Measurements from ENCODE around the gene MBTPS1. TPM values are rescaled to one million over a fixed set of nuclear protein-coding genes. Genes with fewer than 3 reads are reported as not detected.

MBTPS1 gene
- total and polyA plus RNA-seq, 11 donors, result 37.2 to 91.4 (median 67.7) TPM

- peak in 3 of 4 donors; percentile 18 to 66 (median 41) for ATAC-seq
- peaks cover 0 to 100% (median 93%) of the 10 kb centered on the region in 9 donors for H3K36me3 ChIP-seq
- peak in 2 of 5 donors; percentile 21 to 54 for DNase-seq
- TF ChIP-seq CTCF (IDR thresholded peaks at IDR 0.05), result no peak
- TF ChIP-seq POLR2A (IDR thresholded peaks at IDR 0.05), result no peak
- WGBS, 4 donors, result 59 to 80% (median 66%) methylated on average over 13 to 14 of the region's 14 CpGs
- peaks cover 0 to 30% (median 2%) of the 10 kb centered on the region in 12 donors for H3K4me1 ChIP-seq
- no peak overlapping the region for H3K4me3 ChIP-seq
- H3K9me3 ChIP-seq, result no peaks in the 10 kb centered on the region
- intact Hi-C loops (cut with DNase I), result no loop called here
- peak overlapping the region in 6 of 12 donors; percentile 10 to 61 (median 21) for H3K27ac ChIP-seq
- no peaks in the 10 kb centered on the region for H3K27me3 ChIP-seq
Measured at GRCh38 chr16:84095466-84095865, 21.3 kb downstream of the MBTPS1 start.

GRCh38 chr16:84093879-84094270 is 22.9 kb downstream of the MBTPS1 start:
- DNase-seq (no peak), ATAC-seq (no peak)
- no peaks in the 10 kb centered on the region for H3K27me3 ChIP-seq
- WGBS, 4 donors, result 92 to 97% (median 95%) methylated on average over 4 of the region's 4 CpGs
- peaks cover 0 to 100% (median 98%) of the 10 kb centered on the region in 9 donors for H3K36me3 ChIP-seq
- H3K27ac ChIP-seq, result no peak overlapping the region
- peaks cover 0 to 32% (median 4%) of the 10 kb centered on the region in 12 donors for H3K4me1 ChIP-seq
- H3K4me3 ChIP-seq, result no peak overlapping the region
- TF ChIP-seq CTCF (IDR thresholded peaks at IDR 0.05) (no peak), POLR2A (IDR thresholded peaks at IDR 0.05) (no peak)
- intact Hi-C loops (cut with DNase I), result no loop called here
- H3K9me3 ChIP-seq, result no peaks in the 10 kb centered on the region

DNA sequence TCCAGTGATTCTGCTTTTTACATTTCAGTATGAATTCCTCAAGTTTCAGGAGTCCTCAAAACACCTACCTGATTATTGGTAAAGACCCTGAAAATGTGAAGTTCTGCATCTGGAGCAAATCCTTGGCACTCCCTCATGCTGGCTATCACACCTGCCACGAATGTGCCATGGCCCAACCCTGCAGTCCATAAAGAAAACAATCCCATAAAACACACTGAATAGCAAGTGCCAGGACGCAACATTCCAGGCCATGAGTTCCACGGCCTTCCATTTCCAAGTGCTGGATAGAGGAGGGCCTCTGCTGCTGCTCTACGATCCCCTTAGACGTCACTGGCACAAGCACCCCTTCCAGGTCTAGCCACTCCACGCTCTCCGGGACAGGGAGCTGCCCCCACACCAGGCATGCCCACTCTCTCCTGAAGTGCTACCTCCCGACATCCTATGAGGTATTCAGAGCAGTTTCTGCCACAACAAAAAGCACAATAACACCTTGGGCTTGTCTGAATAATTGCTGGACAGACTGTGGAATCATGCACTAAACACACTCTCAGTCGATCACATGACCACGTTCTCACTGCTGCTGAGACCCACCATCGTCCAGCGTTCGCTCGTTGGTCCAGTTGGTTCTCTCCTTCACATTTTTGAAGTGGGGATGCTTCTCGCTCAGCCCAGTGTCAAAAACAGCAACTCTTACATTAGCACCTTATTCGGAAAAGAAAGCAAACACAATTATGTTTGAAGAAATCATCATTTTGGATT is 23.4 kb downstream of the MBTPS1 start:
- Histone ChIP-seq H3K4me1 (peaks cover 0 to 36% (median 6%) of the 10 kb centered on the region in 12 donors), H3K4me3 (no peak overlapping the region)
- 81 to 89% (median 86%) methylated on average over 15 to 16 of the region's 16 CpGs for WGBS, 4 donors

More for the DNA sequence above, 23.4 kb downstream of the MBTPS1 start:
- TF ChIP-seq POLR2A (IDR thresholded peaks at IDR 0.05), result no peak
- TF ChIP-seq CTCF (IDR thresholded peaks at IDR 0.05), result no peak
- Histone ChIP-seq H3K9me3 (no peaks in the 10 kb centered on the region), H3K27me3 (no peaks in the 10 kb centered on the region), H3K27ac (peak overlapping the region in 2 of 12 donors; percentile 9 to 62), H3K36me3 (peaks cover 0 to 100% (median 98%) of the 10 kb centered on the region in 9 donors)
- intact Hi-C loops (cut with DNase I), result no loop called here
- no peak for DNase-seq
- ATAC-seq, result no peak

Data from heart left ventricle (tissue), 16 donors.